Measurements from ENCODE around the gene ARSA. TPM values are rescaled to one million over a fixed set of nuclear protein-coding genes. Genes with fewer than 3 reads are reported as not detected.

The ARSA gene
- total and polyA plus RNA-seq, 11 donors = 16.7 to 40.5 (median 26.1) TPM

GRCh38 chr22:50673231-50674129 is 45.5 kb upstream of the ARSA start:
- peak in 2 of 4 donors; percentile 3 to 7 for ATAC-seq
- TF ChIP-seq POLR2A (IDR thresholded peaks at IDR 0.05) (no peak), CTCF (IDR thresholded peaks at IDR 0.05) (no peak)

GRCh38 chr22:50672471-50673230 is 44.7 kb upstream of the ARSA start, which contains the start of gene SHANK3:
SHANK3 (plus strand) TSS chr22:50672823.
- Histone ChIP-seq H3K9me3 (no peaks in the 10 kb centered on the region), H3K4me3 (peak within 1 kb of the TSS; percentile 42 to 92 (median 57)), H3K4me1 (peaks cover 0 to 44% (median 7%) of the 10 kb centered on the region in 12 donors), H3K36me3 (peaks cover 0 to 19% (median 0%) of the 10 kb centered on the region in 9 donors), H3K27ac (peak within 1 kb of the TSS; percentile 70 to 98 (median 92)), H3K27me3 (peaks cover 4 to 54% (median 24%) of the 10 kb centered on the region in 9 donors)
- ATAC-seq = peak; percentile 71 to 90 (median 86)
- 20 to 31% (median 29%) methylated on average over 13 to 23 of the region's 23 CpGs for WGBS, 4 donors
- TF ChIP-seq CTCF (IDR thresholded peaks at IDR 0.05) (no peak), POLR2A (IDR thresholded peaks at IDR 0.05) (peak in 1 of 2 donors; percentile 86)
- DNase-seq = peak; percentile 85 to 92 (median 88)
- intact Hi-C loops (cut with DNase I) = loop anchor here in 6 of 10 donors (1.0 to 5.0 kb wide), 6 partner anchors 16 to 45 kb away; partner anchors contain the start of gene ARSA (in 4 of the 6)

More at GRCh38 chr22:50673231-50674129, 45.5 kb upstream of the ARSA start:
- 2 to 3% (median 2%) methylated on average over 21 to 69 of the region's 69 CpGs for WGBS, 4 donors
- peaks cover 0 to 51% (median 7%) of the 10 kb centered on the region in 12 donors for H3K4me1 ChIP-seq
- H3K27ac ChIP-seq = peak overlapping the region; percentile 67 to 98 (median 90)
- intact Hi-C loops (cut with DNase I) = loop anchor here in 6 of 10 donors (1.0 to 5.0 kb wide), 6 partner anchors 33 to 46 kb away; partner anchors contain the start of gene ARSA (in 4 of the 6)
- peaks cover 0 to 24% (median 0%) of the 10 kb centered on the region in 9 donors for H3K36me3 ChIP-seq
- H3K27me3 ChIP-seq = peaks cover 4 to 54% (median 24%) of the 10 kb centered on the region in 9 donors
- H3K4me3 ChIP-seq = peak overlapping the region; percentile 42 to 92 (median 57)
- DNase-seq = no peak
- no peaks in the 10 kb centered on the region for H3K9me3 ChIP-seq

GRCh38 chr22:50672041-50672440 is 44.1 kb upstream of the ARSA start:
- TF ChIP-seq POLR2A (IDR thresholded peaks at IDR 0.05) (no peak), CTCF (IDR thresholded peaks at IDR 0.05) (no peak)
- ATAC-seq (peak in 1 of 4 donors; percentile 6), DNase-seq (no peak)
- WGBS, 4 donors = 46 to 65% (median 56%) methylated on average over 8 of the region's 8 CpGs
- peaks cover 4 to 57% (median 24%) of the 10 kb centered on the region in 9 donors for H3K27me3 ChIP-seq
- H3K9me3 ChIP-seq = no peaks in the 10 kb centered on the region
- H3K36me3 ChIP-seq = peaks cover 0 to 13% (median 0%) of the 10 kb centered on the region in 9 donors
- H3K27ac ChIP-seq = peak overlapping the region; percentile 70 to 98 (median 92)
- H3K4me3 ChIP-seq = peak overlapping the region in 8 of 12 donors; percentile 5 to 74 (median 30)
- H3K4me1 ChIP-seq = peaks cover 0 to 39% (median 7%) of the 10 kb centered on the region in 12 donors
- intact Hi-C loops (cut with DNase I) = loop anchor here in 6 of 10 donors (1.0 to 5.0 kb wide), 6 partner anchors 16 to 45 kb away; partner anchors contain the start of gene ARSA (in 4 of the 6)

Data from heart left ventricle (tissue), 16 donors.